Fibroblast of peridontal ligament (primary cell): ENCODE data around the gene IL16.
"Not testable (repeated sequence)": the region's sequence is repeated elsewhere in the genome, so short reads cannot be mapped to it uniquely, and the experiment has no call there.

ENCODE experiments used
- DNase-seq: peaks from one replicate; pipeline ENCODE4 v3.0.0-alpha.2; 2010; ENCODE audit errors: extremely low read depth

IL16 gene

GRCh38 chr15:81313686-81314085 lies 117.0 kb downstream of the IL16 start:
- DNase-seq = no peak

- DNase-seq = no peak
Measured at GRCh38 chr15:81314378-81314777, 117.7 kb downstream of the IL16 start.

- DNase-seq = no peak
Measured at GRCh38 chr15:81315452-81316175, 118.9 kb downstream of the IL16 start.

DNA sequence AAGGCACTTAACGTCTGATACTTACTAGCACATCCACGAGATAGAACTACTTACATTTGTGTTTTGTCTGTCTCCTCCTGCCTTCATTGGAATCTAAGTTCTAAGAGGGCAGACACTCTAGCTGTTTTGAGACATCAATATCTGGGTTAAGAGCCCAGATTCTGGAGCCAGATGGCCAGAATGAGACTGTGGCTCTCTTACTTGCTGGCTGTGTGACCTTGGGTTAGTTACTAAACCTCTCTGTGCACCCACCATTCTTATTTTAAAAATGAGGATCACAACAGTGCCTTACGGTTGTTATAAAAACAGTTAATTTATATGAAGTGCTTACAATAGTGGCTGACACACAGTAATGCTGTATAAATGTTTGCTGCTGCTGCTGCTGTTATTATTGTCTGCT lies 119.6 kb downstream of the IL16 start:
- no peak for DNase-seq

DNA sequence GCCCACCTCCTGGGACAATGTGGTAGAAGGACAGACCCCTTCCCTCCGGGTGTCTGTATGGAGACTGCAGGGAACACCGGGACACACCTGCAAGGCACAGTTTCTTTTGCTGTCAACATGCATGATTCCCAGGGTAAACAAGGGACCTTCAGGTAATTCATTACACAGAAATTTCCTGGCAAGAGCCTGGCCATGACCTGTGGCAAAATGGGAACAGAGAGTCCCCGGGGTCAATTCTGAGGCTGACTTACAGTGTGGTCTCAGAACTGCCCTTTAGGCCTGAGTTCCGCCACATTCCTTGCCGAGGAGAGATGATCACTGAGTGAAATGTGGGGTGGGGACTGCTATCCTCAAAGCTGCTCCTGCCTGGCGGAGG lies 121.0 kb downstream of the IL16 start:
- DNase-seq = no peak

DNA sequence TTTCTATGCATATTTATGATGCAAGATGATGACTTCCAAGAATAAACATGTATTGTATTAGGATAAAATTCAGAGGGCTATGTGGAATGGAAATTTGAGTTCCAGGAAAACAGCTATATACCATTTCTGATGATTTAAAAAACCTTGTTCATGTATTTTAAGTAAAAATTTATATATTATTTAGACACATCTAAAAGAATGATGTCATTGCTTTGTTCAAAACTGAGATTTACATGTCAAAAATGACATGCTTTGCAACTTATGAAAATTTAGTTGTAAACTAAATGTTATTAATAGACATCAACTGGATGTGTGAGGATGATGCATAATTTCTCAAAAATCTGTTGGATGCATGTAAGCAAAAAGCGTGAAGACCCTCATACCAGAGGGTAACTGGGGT lies 125.0 kb downstream of the IL16 start:
- no peak for DNase-seq

- no peak for DNase-seq
Measured at GRCh38 chr15:81322676-81323253, 126.1 kb downstream of the IL16 start.

DNA sequence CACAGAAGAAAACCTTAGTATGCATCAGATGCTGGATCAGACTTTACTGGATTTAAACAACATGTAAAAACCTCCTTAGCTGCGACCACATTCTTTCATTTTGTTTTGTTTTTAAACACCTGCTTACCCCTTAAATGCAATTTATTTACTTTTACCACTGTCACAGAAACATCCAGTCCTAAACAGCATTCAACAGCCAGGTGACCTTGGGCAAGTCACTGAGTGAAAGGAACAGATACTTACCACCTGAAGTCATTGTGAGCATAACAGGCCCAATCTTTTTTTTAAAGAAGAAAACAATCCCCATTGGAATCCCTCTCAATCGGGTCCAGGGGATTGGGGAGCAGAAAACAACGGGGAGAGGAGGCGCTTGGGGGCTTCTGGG lies 126.9 kb downstream of the IL16 start:
- no peak for DNase-seq

- peak; percentile 93 for DNase-seq
Measured at GRCh38 chr15:81323944-81324881, 127.5 kb downstream of the IL16 start, which contains the start of gene STARD5. Gene STARD5 (minus strand): TSS chr15:81324141. CDS start chr15:81324099, 42 bp downstream.

- DNase-seq = peak; percentile 24
Measured at GRCh38 chr15:81326466-81327212, 130.0 kb downstream of the IL16 start.

DNA sequence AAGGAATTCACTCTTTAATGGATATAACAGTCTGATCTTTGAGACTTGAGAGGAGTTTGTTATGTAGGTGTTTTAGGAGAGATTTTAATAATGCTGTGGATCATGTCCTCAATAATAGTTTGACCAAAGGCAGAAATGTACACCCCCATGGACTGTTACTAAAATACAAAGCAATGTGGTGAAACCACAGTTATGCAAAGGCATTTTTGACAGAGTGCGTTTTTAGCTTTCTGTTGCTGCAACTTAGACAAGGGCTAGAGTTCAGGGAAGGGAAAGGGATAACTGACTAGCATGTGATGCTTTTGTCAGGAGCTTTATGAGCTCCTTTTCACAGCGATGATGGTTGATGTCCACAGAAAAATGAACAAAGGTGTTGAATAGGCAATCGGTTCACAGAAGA lies 130.8 kb downstream of the IL16 start:
- DNase-seq = peak; percentile 93

- DNase-seq = no peak
Measured at GRCh38 chr15:81329446-81329845, 132.8 kb downstream of the IL16 start.

- DNase-seq = no peak
Measured at GRCh38 chr15:81330366-81331090, 133.8 kb downstream of the IL16 start.

GRCh38 chr15:81331141-81331540 lies 134.5 kb downstream of the IL16 start:
- not testable (repeated sequence) for DNase-seq

DNA sequence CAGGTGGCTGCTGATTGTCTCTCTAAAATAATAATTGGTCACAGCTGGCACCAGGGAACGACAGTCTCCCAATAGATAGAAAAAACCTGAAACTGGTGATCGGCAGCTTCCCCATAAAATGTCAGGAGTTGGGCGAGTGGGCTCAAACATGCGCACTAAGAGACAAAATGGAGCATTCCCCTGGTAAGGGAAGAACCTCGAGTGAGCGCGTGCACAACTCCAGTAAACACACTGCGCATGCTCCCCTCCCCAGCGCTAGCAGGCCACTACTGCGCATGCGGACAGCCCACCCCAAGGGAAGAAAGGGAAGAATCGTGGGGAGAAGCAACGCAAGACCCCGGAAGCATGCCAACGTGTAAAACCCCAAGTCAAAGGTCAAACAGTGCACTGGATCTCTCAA lies 134.9 kb downstream of the IL16 start:
- no peak for DNase-seq

GRCh38 chr15:81332326-81332725 lies 135.6 kb downstream of the IL16 start:
- DNase-seq = no peak

- no peak for DNase-seq
Measured at GRCh38 chr15:81333363-81333762, 136.7 kb downstream of the IL16 start.

GRCh38 chr15:81334768-81335435 lies 138.2 kb downstream of the IL16 start:
- DNase-seq = no peak

- no peak for DNase-seq
Measured at GRCh38 chr15:81335631-81336030, 139.0 kb downstream of the IL16 start.

- peak; percentile 35 for DNase-seq
Measured at GRCh38 chr15:81336568-81336967, 139.9 kb downstream of the IL16 start.

DNA sequence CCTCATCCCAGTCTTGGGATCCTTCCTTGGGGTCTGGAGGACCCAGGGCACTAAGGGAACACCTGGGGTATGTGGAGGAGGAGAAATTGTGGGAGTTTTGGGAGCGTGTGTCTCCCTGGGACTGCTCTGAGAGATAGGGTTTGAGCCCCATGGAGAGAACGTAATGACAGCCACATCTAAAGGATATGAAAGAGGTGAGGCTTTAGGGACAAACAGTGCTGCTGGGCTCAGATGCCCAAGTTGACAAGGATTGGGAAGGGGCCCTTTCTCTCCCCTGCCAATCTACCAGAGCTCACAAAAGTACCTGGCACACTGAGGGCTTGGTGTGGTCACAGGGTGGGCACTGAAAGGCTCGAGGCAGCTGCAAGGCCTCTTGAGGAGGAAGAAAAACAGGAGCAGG lies 140.6 kb downstream of the IL16 start:
- no peak for DNase-seq
